NCI-H460 (cell line): Measurements from ENCODE around the gene FRYL. TPM values are rescaled to one million over a fixed set of nuclear protein-coding genes. Genes with fewer than 3 reads are reported as not detected.
"Not testable (repeated sequence)": the region's sequence is repeated elsewhere in the genome, so short reads cannot be mapped to it uniquely, and the experiment has no call there.

ENCODE experiments used
- DNase-seq: peaks from one replicate; pipeline ENCODE4 v3.0.0-alpha.2; 2016; ENCODE audit warnings: low read depth; ENCODE audit errors: extremely low read depth
- total RNA-seq: library from RNA; depleted of rRNA; stranded (reverse); fragments of >200 nt; shearing (Covaris generic); gene quantifications from 2 replicates; pipeline ENCODE4 v1.2.3, GENCODE V29; 2014

Gene FRYL
- total RNA-seq, 1 experiment from 2014 or later, result 31.0 TPM

- no peak for DNase-seq
Observed at GRCh38 chr4:48787056-48787455, 7.0 kb upstream of the FRYL start.

GRCh38 chr4:48786549-48786948, 6.5 kb upstream of the FRYL start:
- DNase-seq, result no peak

- DNase-seq, result no peak
Observed at GRCh38 chr4:48785302-48785701, 5.2 kb upstream of the FRYL start.

GRCh38 chr4:48781968-48782367, 1.9 kb upstream of the FRYL start:
- DNase-seq, result no peak

- DNase-seq, result no peak
Observed at GRCh38 chr4:48780865-48781214, 761 bp upstream of the FRYL start.

- DNase-seq, result peak; percentile 32
Observed at GRCh38 chr4:48779095-48779997, 733 bp downstream of the FRYL start.

GRCh38 chr4:48778431-48779094, 1.5 kb downstream of the FRYL start:
- DNase-seq, result no peak

- no peak for DNase-seq
Observed at GRCh38 chr4:48777739-48778138, 2.3 kb downstream of the FRYL start.

GRCh38 chr4:48774760-48775710, 5.0 kb downstream of the FRYL start:
- no peak for DNase-seq

GRCh38 chr4:48772556-48772955, 7.5 kb downstream of the FRYL start:
- no peak for DNase-seq

GRCh38 chr4:48767055-48767929, 12.8 kb downstream of the FRYL start:
- DNase-seq, result no peak

GRCh38 chr4:48766131-48766792, 13.8 kb downstream of the FRYL start:
- DNase-seq, result no peak

- no peak for DNase-seq
Observed at GRCh38 chr4:48762408-48762807, 17.7 kb downstream of the FRYL start.

GRCh38 chr4:48761286-48761685, 18.8 kb downstream of the FRYL start:
- no peak for DNase-seq

- DNase-seq, result not testable (repeated sequence)
Observed at GRCh38 chr4:48758703-48759102, 21.4 kb downstream of the FRYL start.

- DNase-seq, result no peak
Observed at GRCh38 chr4:48756689-48757220, 23.3 kb downstream of the FRYL start.

- DNase-seq, result no peak
Observed at GRCh38 chr4:48755281-48755680, 24.8 kb downstream of the FRYL start.

GRCh38 chr4:48753159-48753558, 26.9 kb downstream of the FRYL start:
- DNase-seq, result no peak

- DNase-seq, result no peak
Observed at GRCh38 chr4:48752726-48753125, 27.4 kb downstream of the FRYL start.
